ENCODE data around the gene SARS1. TPM values are rescaled to one million over a fixed set of nuclear protein-coding genes. Genes with fewer than 3 reads are reported as not detected.

The SARS1 gene
- total and polyA plus RNA-seq, 7 experiments from 2014 or later = 110 to 179 (median 135) TPM

GRCh38 chr1:109208394-109208793, 5.3 kb upstream of the SARS1 start:
- H3K4me3 Mint-ChIP-seq = no peak overlapping the region
- DNase-seq = no peak
- Histone ChIP-seq H3K9me3 (ENCODE audit: control insufficient read depth in 2 of 3, low read length in 3 of 3) (no peaks in the 10 kb centered on the region), H3K4me3 (ENCODE audit: low read length) (no peak overlapping the region), H3K4me1 (ENCODE audit: control insufficient read depth in 2 of 2, insufficient read depth in 2 of 2, low read length in 2 of 2) (peaks cover 3 to 4% of the 10 kb centered on the region in 2 donors), H3K36me3 (ENCODE audit: control insufficient read depth in 2 of 3, insufficient read depth in 3 of 3, low read length in 3 of 3) (no peaks in the 10 kb centered on the region), H3K27me3 (ENCODE audit: control insufficient read depth in 2 of 2, insufficient read depth in 2 of 2, low read length in 2 of 2) (no peaks in the 10 kb centered on the region), H3K27ac (ENCODE audit: low read depth, low read length) (no peak overlapping the region)
- H3K36me3 Mint-ChIP-seq = peaks cover 0 to 3% (median 0%) of the 10 kb centered on the region in 5 donors
- intact Hi-C loops (cut with micrococcal nuclease) = no loop called here
- H3K27ac Mint-ChIP-seq = no peak overlapping the region
- POLR2A ChIA-PET = no interaction called here
- H3K4me1 Mint-ChIP-seq = peaks cover 0 to 8% (median 4%) of the 10 kb centered on the region in 7 donors
- ATAC-seq = no peak
- CTCF ChIA-PET = no interaction called here
- H3K9me3 Mint-ChIP-seq = no peaks in the 10 kb centered on the region
- peaks cover 0 to 4% (median 0%) of the 10 kb centered on the region in 5 donors for H3K27me3 Mint-ChIP-seq

- POLR2A ChIA-PET = no interaction called here
Observed at GRCh38 chr1:109208836-109209463, 4.8 kb upstream of the SARS1 start.

GRCh38 chr1:109210058-109210457, 3.7 kb upstream of the SARS1 start:
- POLR2A ChIA-PET = no interaction called here
- no peak overlapping the region for H3K4me3 ChIP-seq (ENCODE audit: low read length)
- no peaks in the 10 kb centered on the region for H3K9me3 Mint-ChIP-seq
- ATAC-seq (no peak), DNase-seq (no peak)
- H3K9me3 ChIP-seq (ENCODE audit: control insufficient read depth in 2 of 3, low read length in 3 of 3) = no peaks in the 10 kb centered on the region
- H3K4me1 ChIP-seq (ENCODE audit: control insufficient read depth in 2 of 2, insufficient read depth in 2 of 2, low read length in 2 of 2) = peaks cover 4 to 8% of the 10 kb centered on the region in 2 donors
- peaks cover 0 to 7% (median 0%) of the 10 kb centered on the region in 5 donors for H3K36me3 Mint-ChIP-seq
- peaks cover 0 to 4% (median 0%) of the 10 kb centered on the region in 5 donors for H3K27me3 Mint-ChIP-seq
- H3K4me3 Mint-ChIP-seq = no peak overlapping the region
- intact Hi-C loops (cut with micrococcal nuclease) = loop anchor here (5.0 to 10.0 kb wide), 10 partner anchors 118 to 1195 kb away; partner anchors contain the start of genes PRPF38B (in 2 of the 2), ATXN7L2 (in 1 of the 2), CLCC1 (in 1 of the 2) and LAMTOR5 (in 1 of the 2)
- no peaks in the 10 kb centered on the region for H3K27me3 ChIP-seq (ENCODE audit: control insufficient read depth in 2 of 2, insufficient read depth in 2 of 2, low read length in 2 of 2)
- peaks cover 0 to 4% (median 0%) of the 10 kb centered on the region in 3 experiments for H3K36me3 ChIP-seq (ENCODE audit: control insufficient read depth in 2 of 3, insufficient read depth in 3 of 3, low read length in 3 of 3)
- peaks cover 6 to 15% (median 14%) of the 10 kb centered on the region in 7 donors for H3K4me1 Mint-ChIP-seq
- CTCF ChIA-PET = no interaction called here
- no peak overlapping the region for H3K27ac ChIP-seq (ENCODE audit: low read depth, low read length)
- H3K27ac Mint-ChIP-seq = no peak overlapping the region

More at GRCh38 chr1:109208836-109209463, 4.8 kb upstream of the SARS1 start:
- H3K27me3 Mint-ChIP-seq = peaks cover 0 to 4% (median 0%) of the 10 kb centered on the region in 5 donors
- no peaks in the 10 kb centered on the region for H3K9me3 Mint-ChIP-seq
- H3K4me1 Mint-ChIP-seq = peaks cover 0 to 8% (median 5%) of the 10 kb centered on the region in 7 donors
- Histone ChIP-seq H3K9me3 (ENCODE audit: control insufficient read depth in 2 of 3, low read length in 3 of 3) (no peaks in the 10 kb centered on the region), H3K36me3 (ENCODE audit: control insufficient read depth in 2 of 3, insufficient read depth in 3 of 3, low read length in 3 of 3) (peaks cover 0 to 2% (median 0%) of the 10 kb centered on the region in 3 experiments), H3K27ac (ENCODE audit: low read depth, low read length) (no peak overlapping the region), H3K4me3 (ENCODE audit: low read length) (no peak overlapping the region), H3K27me3 (ENCODE audit: control insufficient read depth in 2 of 2, insufficient read depth in 2 of 2, low read length in 2 of 2) (no peaks in the 10 kb centered on the region), H3K4me1 (ENCODE audit: control insufficient read depth in 2 of 2, insufficient read depth in 2 of 2, low read length in 2 of 2) (peaks cover 4 to 5% of the 10 kb centered on the region in 2 donors)
- intact Hi-C loops (cut with micrococcal nuclease) = no loop called here
- CTCF ChIA-PET = no interaction called here
- ATAC-seq = no peak
- H3K4me3 Mint-ChIP-seq = no peak overlapping the region
- H3K36me3 Mint-ChIP-seq = peaks cover 0 to 3% (median 0%) of the 10 kb centered on the region in 5 donors
- H3K27ac Mint-ChIP-seq = no peak overlapping the region
- no peak for DNase-seq

- POLR2A ChIA-PET = interaction anchor here (0.7 to 2.1 kb wide), 11 partner anchors 9 to 567 kb away, joined by 3 to 31 read pairs (median 4); partner anchors contain the start of genes PRPF38B, PSRC1 and TAF13
- Histone ChIP-seq H3K27ac (ENCODE audit: low read depth, low read length) (peak overlapping the region; percentile 85), H3K4me3 (ENCODE audit: low read length) (peak overlapping the region; percentile 97), H3K36me3 (ENCODE audit: control insufficient read depth in 2 of 3, insufficient read depth in 3 of 3, low read length in 3 of 3) (peaks cover 0 to 4% (median 0%) of the 10 kb centered on the region in 3 experiments), H3K4me1 (ENCODE audit: control insufficient read depth in 2 of 2, insufficient read depth in 2 of 2, low read length in 2 of 2) (peaks cover 17 to 27% of the 10 kb centered on the region in 2 donors), H3K27me3 (ENCODE audit: control insufficient read depth in 2 of 2, insufficient read depth in 2 of 2, low read length in 2 of 2) (no peaks in the 10 kb centered on the region), H3K9me3 (ENCODE audit: control insufficient read depth in 2 of 3, low read length in 3 of 3) (no peaks in the 10 kb centered on the region)
- Mint-ChIP-seq H3K36me3 (peaks cover under 1 to 17% (median 6%) of the 10 kb centered on the region in 5 donors), H3K27me3 (peaks cover 0 to 4% (median 0%) of the 10 kb centered on the region in 5 donors), H3K4me3 (peak overlapping the region; percentile 94 to 100 (median 98)), H3K9me3 (no peaks in the 10 kb centered on the region), H3K27ac (peak overlapping the region; percentile 59 to 98 (median 96)), H3K4me1 (peaks cover 28 to 42% (median 38%) of the 10 kb centered on the region in 7 donors)
- ATAC-seq (no peak), DNase-seq (no peak)
- intact Hi-C loops (cut with micrococcal nuclease) = loop anchor here (1.0 to 10.0 kb wide), 18 partner anchors 37 to 1191 kb away; partner anchors contain the start of genes PRPF38B (in 2 of the 2), PSRC1 (in 2 of the 2), ATXN7L2 (in 1 of the 2) and CLCC1 (in 1 of the 2)
- CTCF ChIA-PET = interaction anchor here (1.7 kb wide), 1 partner anchor 73 kb away, joined by 3 read pairs; no protein-coding TSS in a partner anchor
Observed at GRCh38 chr1:109213345-109213823, 334 bp upstream of the SARS1 start.

GRCh38 chr1:109214695-109215623, 1.2 kb downstream of the SARS1 start:
- peak overlapping the region; percentile 94 to 100 (median 98) for H3K4me3 Mint-ChIP-seq
- CTCF ChIA-PET = interaction anchor here (0.6 to 1.7 kb wide), 4 partner anchors 21 to 1132 kb away, joined by 3 read pairs; no protein-coding TSS in a partner anchor
- Histone ChIP-seq H3K27ac (ENCODE audit: low read depth, low read length) (peak overlapping the region; percentile 85), H3K9me3 (ENCODE audit: control insufficient read depth in 2 of 3, low read length in 3 of 3) (no peaks in the 10 kb centered on the region), H3K36me3 (ENCODE audit: control insufficient read depth in 2 of 3, insufficient read depth in 3 of 3, low read length in 3 of 3) (peaks cover 0 to 4% (median 0%) of the 10 kb centered on the region in 3 experiments), H3K4me3 (ENCODE audit: low read length) (peak overlapping the region; percentile 97), H3K27me3 (ENCODE audit: control insufficient read depth in 2 of 2, insufficient read depth in 2 of 2, low read length in 2 of 2) (no peaks in the 10 kb centered on the region), H3K4me1 (ENCODE audit: control insufficient read depth in 2 of 2, insufficient read depth in 2 of 2, low read length in 2 of 2) (peaks cover 24 to 27% of the 10 kb centered on the region in 2 donors)
- H3K27ac Mint-ChIP-seq = peak overlapping the region; percentile 85 to 98 (median 97)
- H3K4me1 Mint-ChIP-seq = peaks cover 34 to 51% (median 43%) of the 10 kb centered on the region in 7 donors
- intact Hi-C loops (cut with micrococcal nuclease) = loop anchor here (1.0 to 10.0 kb wide), 16 partner anchors 14 to 1190 kb away; partner anchors contain the start of genes ATXN7L2 (in 2 of the 2), PRPF38B (in 2 of the 2), WDR47 (in 2 of the 2) and CLCC1 (in 1 of the 2)
- no peak for ATAC-seq
- no peaks in the 10 kb centered on the region for H3K27me3 Mint-ChIP-seq
- no peaks in the 10 kb centered on the region for H3K9me3 Mint-ChIP-seq
- peak in 1 of 9 donors; percentile 17 for DNase-seq
- POLR2A ChIA-PET = interaction anchor here (0.6 to 2.1 kb wide), 9 partner anchors 9 to 317 kb away, joined by 3 to 31 read pairs (median 5); partner anchors contain the start of gene PSRC1
- peaks cover 4 to 23% (median 11%) of the 10 kb centered on the region in 5 donors for H3K36me3 Mint-ChIP-seq
